HG03460 (cell line): ENCODE results near the gene CLDN8.

ENCODE experiments used
- ATAC-seq: cut with Tn5 transposase; IDR thresholded peaks from one replicate; pipeline ENCODE4 v1.9.1; 2021; ENCODE audit not compliant: unreplicated experiment

The CLDN8 gene

DNA sequence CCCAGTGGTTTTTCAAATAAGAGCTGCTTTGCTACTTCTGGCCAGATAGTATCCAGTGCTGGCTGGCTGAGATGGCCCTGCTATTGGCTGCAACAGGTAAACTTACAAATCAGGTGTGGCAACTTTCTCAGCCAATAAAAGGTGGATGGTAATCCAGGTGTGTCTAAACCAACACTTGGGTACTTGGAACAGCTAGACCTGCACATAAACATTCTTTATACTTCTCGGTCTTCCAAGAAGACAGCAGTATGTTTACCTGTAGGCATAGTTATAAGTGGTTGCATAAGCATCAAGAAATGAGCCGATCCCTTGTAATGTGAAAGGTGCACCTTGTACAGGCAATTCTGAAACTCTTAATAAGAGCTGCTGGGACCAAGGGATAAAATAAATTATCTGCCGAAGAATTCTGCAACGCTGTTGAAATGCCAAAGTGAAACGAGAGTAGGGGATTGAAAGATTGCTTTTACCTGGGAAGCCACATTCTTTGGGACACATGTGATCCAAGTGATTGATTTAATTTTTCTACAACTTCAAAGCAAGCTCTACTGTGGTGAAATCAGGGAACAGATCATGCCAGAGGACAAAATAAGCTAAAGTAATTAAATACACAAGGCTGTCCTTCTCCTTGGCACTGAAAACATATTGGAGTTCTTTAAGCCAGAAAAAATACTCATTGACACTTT is at the start of gene CLDN8:
Gene CLDN8 (minus strand): TSS at position 57 of the 683 bp plus-strand sequence. CDS start 172 bp downstream, outside the sequence.
- ATAC-seq, result no peak

DNA sequence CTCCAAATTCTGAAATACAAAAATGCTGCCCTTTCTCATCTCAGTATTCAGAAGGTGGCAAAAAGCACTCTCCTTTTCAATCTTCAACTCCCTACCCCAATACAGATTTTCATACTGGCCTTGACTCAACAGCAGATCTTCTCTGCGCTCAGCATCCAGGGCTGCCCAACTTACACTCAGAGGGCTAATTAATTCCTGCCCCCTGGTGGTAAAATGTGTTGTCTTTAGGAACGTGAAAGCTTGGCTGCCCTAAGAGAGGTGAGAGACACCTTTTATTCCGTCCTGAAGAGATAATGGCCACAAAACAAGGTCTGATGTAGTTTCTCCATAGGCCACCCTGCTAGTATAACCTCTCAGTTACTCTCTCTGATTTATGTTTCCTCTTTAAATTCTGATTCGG is 41.9 kb upstream of the CLDN8 start:
- no peak for ATAC-seq

DNA sequence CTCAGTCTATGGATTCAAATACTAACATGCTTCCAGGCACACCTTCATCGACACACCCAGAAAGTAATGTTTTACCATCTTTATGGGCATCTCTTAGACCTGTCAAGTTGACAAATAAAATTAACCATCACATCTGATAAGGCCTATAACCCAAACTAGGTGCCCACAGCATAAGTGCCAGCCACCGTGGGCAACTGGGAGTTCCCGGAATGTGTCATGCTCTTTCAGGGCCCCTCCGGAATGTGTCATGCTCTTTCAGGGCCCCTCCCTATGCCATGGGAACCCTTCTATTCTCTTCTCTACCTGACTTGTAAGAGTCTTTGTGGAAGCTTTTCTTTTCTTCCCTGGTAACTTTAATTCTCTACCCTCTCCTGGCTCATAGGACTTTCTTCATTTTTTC is 40.2 kb upstream of the CLDN8 start:
- no peak for ATAC-seq

GRCh38 chr21:30255679-30256078 is 39.8 kb upstream of the CLDN8 start:
- no peak for ATAC-seq

DNA sequence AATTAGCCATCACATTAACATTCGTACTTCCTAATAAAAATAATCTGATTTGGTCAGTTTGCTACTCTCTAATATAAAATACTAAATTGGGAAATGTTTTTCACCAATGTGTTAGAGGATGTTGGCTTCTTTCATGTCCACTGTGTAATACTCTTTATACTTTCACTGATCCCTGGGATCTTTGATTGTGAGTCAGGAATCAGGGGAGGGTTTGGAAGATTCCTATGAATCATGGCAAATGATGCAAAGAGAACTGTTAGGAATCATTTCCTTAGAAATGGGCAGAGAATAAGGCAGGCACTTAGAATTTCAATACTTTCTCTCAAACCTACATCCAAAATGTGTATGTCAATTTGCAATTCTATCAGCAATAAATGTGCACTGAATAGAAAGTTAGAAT is 35.9 kb upstream of the CLDN8 start:
- ATAC-seq, result no peak

GRCh38 chr21:30249936-30250335 is 34.0 kb upstream of the CLDN8 start:
- ATAC-seq, result no peak

GRCh38 chr21:30248844-30249243 is 32.9 kb upstream of the CLDN8 start:
- ATAC-seq, result no peak

DNA sequence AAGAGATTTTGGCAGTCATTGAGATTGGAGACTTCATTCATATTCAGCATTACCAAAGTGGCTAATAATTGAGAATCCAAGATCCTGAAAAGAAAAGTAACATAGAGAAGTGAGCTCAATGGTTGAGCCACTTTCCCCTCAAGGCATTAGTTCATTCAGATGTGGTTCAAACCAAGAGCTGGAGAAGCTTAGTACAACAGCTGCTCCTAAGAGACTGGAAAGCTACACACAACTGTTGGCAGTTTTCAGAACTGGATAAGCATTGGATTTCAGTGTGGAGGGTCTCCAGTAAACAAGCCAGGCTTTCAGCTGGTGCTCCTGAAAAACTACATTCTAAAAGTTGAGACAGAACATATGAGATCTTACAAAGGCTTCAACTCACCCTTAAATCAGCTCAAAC is 29.2 kb upstream of the CLDN8 start:
- no peak for ATAC-seq

GRCh38 chr21:30243691-30244090 is 27.8 kb upstream of the CLDN8 start:
- no peak for ATAC-seq

- ATAC-seq, result no peak
These were observed 24.8 kb upstream of the CLDN8 start for GRCh38 chr21:30240661-30241060.

GRCh38 chr21:30238168-30238567 is 22.3 kb upstream of the CLDN8 start:
- ATAC-seq, result no peak

GRCh38 chr21:30234643-30235042 is 18.7 kb upstream of the CLDN8 start:
- ATAC-seq, result no peak

DNA sequence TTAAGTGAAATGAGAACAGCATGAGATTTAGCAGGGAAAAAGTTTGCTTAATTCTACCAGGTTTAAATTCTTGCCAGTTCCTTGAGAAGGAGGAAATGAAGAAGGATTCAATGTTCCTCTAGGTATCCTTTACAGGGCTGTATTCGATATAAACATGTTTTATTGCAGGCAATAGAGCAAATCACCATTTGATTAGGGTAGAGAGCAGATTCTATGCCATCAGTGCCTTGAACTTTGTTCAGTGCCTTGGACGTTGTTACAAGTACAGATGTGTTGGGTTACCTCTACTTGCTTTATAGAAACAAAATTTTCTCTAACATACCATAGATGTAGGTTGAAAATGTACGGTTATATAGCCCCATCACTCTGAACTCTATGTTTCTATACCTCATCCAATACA is 18.2 kb upstream of the CLDN8 start:
- no peak for ATAC-seq

DNA sequence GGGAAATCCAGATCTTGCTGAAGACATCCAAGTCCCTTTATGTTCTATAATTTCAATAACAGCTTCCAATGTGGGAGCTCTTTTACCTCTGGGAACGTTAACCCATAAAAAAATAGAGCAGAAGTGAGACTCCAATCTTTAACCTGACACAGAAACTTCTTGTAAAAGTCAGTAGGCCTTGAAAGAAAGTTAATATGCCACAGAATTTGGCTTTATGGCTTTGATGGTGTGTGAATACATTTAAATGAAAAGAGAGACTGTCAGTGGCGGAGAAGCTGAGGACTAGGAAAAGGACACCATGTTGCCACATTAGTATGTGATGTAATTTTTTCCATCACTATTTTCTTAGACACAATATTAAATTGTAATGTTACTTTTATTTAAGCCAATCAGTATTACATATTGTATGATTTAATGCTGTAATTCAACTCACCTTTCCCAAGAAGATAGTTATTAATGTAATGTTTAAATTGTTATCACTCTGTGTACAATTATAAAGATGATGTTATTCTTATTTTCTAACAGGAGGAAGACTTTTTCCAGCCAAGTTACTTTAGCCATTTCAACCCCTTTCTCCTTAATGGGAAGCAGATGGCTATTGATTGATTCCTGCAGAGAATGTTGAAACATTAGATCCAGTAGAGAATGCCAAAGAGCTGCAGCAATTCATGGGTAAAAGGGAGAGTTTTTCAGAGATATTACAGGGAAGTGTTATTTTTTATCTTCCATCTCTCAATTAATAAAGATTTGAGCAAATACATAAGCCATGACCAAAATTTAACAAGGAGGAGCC is 17.5 kb upstream of the CLDN8 start:
- ATAC-seq, result no peak

- ATAC-seq, result no peak
These were observed 16.1 kb upstream of the CLDN8 start for GRCh38 chr21:30232011-30232410.

- ATAC-seq, result no peak
These were observed 11.9 kb upstream of the CLDN8 start for GRCh38 chr21:30227633-30228404.

DNA sequence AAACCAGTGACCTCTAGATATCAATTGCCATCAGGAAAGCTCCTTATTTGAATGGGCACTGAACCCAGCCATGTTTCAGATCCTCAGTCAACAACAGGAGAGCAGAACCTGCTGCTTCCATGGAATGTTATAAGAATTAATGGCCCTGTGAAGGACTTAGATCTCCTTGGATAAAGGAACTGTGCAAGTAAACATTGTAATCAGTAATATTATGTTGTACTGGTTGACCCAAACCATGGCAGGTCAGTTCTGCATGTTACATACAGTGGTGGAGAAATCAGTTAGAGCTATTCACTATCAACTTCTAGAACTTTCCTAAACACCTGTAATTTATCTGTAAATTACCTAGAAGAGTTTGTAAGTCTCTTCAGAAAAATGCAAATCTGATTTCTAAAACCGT is 11.2 kb upstream of the CLDN8 start:
- ATAC-seq, result no peak

DNA sequence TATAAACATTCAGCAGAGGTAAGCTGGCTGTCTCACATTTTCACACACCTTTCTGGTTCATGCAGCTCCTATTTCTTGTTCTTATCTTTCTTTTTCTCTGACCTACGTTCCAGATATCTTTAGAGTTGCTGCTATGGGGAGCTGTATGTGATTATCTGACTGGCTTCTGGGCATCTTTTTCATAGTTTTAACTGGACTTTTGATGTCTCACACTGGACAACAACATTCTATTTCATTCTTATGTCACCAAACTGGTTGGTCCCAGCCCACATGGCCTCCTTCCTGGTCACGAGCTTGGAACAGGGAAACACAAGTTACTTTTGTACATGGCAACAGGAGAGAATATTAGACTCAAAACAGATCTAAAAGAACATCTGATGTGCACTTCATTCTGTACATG is 7.7 kb upstream of the CLDN8 start:
- no peak for ATAC-seq

- ATAC-seq, result no peak
These were observed 6.8 kb upstream of the CLDN8 start for GRCh38 chr21:30222724-30223123.

DNA sequence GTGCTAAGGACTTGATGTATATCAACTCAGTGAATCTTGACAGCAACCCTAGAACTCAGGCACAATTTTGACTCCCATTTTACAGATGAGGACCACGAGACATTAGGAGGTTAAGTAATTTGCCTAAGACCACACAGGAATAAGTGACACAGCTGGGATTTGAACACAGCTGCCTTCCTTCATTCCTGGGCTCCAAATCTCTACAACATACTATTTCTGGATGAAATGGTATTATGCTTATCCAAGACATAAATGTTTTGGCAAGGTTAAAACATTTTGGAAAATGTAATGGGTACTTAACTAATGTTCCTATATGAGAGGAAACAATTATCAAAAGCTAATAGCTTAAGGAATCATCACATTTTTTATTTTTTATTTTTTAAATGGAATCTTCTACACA is 4.8 kb downstream of the CLDN8 start:
- no peak for ATAC-seq

GRCh38 chr21:30209601-30210000 is 6.3 kb downstream of the CLDN8 start:
- no peak for ATAC-seq

DNA sequence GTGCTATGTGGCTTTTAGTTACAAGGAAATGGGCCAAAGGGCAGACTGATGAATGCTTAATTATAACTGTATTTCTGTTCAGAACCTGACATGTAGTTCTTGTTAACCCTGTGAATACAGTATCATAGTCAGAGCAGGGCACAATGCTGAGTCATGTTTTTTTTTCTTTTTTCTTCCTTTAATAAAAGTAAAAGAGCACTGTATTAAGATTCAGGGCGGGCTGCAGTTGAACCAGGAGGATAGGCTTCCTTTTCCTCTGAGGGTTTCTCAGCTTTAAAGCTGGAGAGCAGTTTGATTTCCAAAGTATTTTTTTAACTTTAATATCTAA is 8.7 kb downstream of the CLDN8 start:
- no peak for ATAC-seq
